Progenitor cell of endocrine pancreas (in vitro differentiated cells): ENCODE measurements around the gene EML6. TPM values are rescaled to one million over a fixed set of nuclear protein-coding genes. Genes with fewer than 3 reads are reported as not detected.

Source experiments
- DNase-seq: peaks from one replicate; pipeline ENCODE4 v3.0.0; 2021; ENCODE audit warnings: low spot score; ENCODE audit not compliant: unreplicated experiment
- H3K27ac Mint-ChIP-seq: 2 replicates; pipeline ENCODE4 v1.8.0; 2021; ENCODE audit warnings: mild to moderate bottlenecking, moderate library complexity, mixed read lengths
- H3K27me3 Mint-ChIP-seq: 2 replicates; pipeline ENCODE4 v1.8.0; 2021; ENCODE audit warnings: mixed read lengths
- H3K36me3 Mint-ChIP-seq: 2 replicates; pipeline ENCODE4 v1.8.0; 2022; ENCODE audit warnings: mixed read lengths; ENCODE audit not compliant: insufficient read depth
- H3K4me1 Mint-ChIP-seq: 2 replicates; pipeline ENCODE4 v1.8.0; 2021; ENCODE audit warnings: low read depth, mixed read lengths
- H3K4me3 Mint-ChIP-seq: 2 replicates; pipeline ENCODE4 v1.8.0; 2021; ENCODE audit warnings: low read depth, mild to moderate bottlenecking, moderate library complexity, mixed read lengths
- H3K9me3 Mint-ChIP-seq: 2 replicates; pipeline ENCODE4 v1.8.0; 2021; ENCODE audit warnings: low read depth, mixed read lengths
- CTCF ChIP-seq: fragments of 200-600 bp; sonication (generic); IDR thresholded peaks from one replicate; pipeline ENCODE4 v1.5.0; 2021; ENCODE audit warnings: antibody characterized with exemption, mild to moderate bottlenecking; ENCODE audit not compliant: unreplicated experiment
- total RNA-seq: library from RNA; stranded (reverse); gene quantifications from 2 replicates; pipeline ENCODE4 v1.2.1, GENCODE V29; 2021

Gene EML6
- total RNA-seq, 1 donor from 2014 or later, result 2.6 TPM

GRCh38 chr2:54806975-54807374 lies 83.5 kb downstream of the EML6 start:
- no peak overlapping the region for H3K4me3 Mint-ChIP-seq
- peaks cover 5% of the 10 kb centered on the region for H3K27me3 Mint-ChIP-seq
- TF ChIP-seq CTCF, result no peak

GRCh38 chr2:54808661-54809060 lies 85.2 kb downstream of the EML6 start:
- no peaks in the 10 kb centered on the region for H3K36me3 Mint-ChIP-seq
- H3K27me3 Mint-ChIP-seq, result peaks cover 5% of the 10 kb centered on the region
- peaks cover 3% of the 10 kb centered on the region for H3K9me3 Mint-ChIP-seq
- no peak for TF ChIP-seq CTCF
- no peak overlapping the region for H3K27ac Mint-ChIP-seq
- no peak for DNase-seq
- no peaks in the 10 kb centered on the region for H3K4me1 Mint-ChIP-seq
- no peak overlapping the region for H3K4me3 Mint-ChIP-seq

More at GRCh38 chr2:54806975-54807374, 83.5 kb downstream of the EML6 start:
- DNase-seq, result no peak
- H3K4me1 Mint-ChIP-seq, result no peaks in the 10 kb centered on the region
- no peak overlapping the region for H3K27ac Mint-ChIP-seq
- no peaks in the 10 kb centered on the region for H3K36me3 Mint-ChIP-seq
- peaks cover 3% of the 10 kb centered on the region for H3K9me3 Mint-ChIP-seq

- H3K9me3 Mint-ChIP-seq, result peaks cover 3% of the 10 kb centered on the region
- H3K36me3 Mint-ChIP-seq, result no peaks in the 10 kb centered on the region
- H3K4me1 Mint-ChIP-seq, result no peaks in the 10 kb centered on the region
- H3K4me3 Mint-ChIP-seq, result no peak overlapping the region
- no peak for TF ChIP-seq CTCF
- no peak for DNase-seq
- H3K27me3 Mint-ChIP-seq, result peaks cover 11% of the 10 kb centered on the region
- H3K27ac Mint-ChIP-seq, result no peak overlapping the region
These were observed 86.4 kb downstream of the EML6 start for GRCh38 chr2:54809819-54810218.

GRCh38 chr2:54810246-54810645 lies 86.8 kb downstream of the EML6 start:
- no peak for DNase-seq
- Mint-ChIP-seq H3K4me3 (no peak overlapping the region), H3K27ac (no peak overlapping the region), H3K9me3 (peaks cover 3% of the 10 kb centered on the region), H3K27me3 (peaks cover 11% of the 10 kb centered on the region), H3K36me3 (no peaks in the 10 kb centered on the region), H3K4me1 (no peaks in the 10 kb centered on the region)
- no peak for TF ChIP-seq CTCF

GRCh38 chr2:54813584-54813983 lies 90.1 kb downstream of the EML6 start:
- Mint-ChIP-seq H3K9me3 (peaks cover 3% of the 10 kb centered on the region), H3K4me3 (no peak overlapping the region), H3K27me3 (peaks cover 11% of the 10 kb centered on the region), H3K4me1 (no peaks in the 10 kb centered on the region), H3K36me3 (no peaks in the 10 kb centered on the region), H3K27ac (no peak overlapping the region)
- no peak for TF ChIP-seq CTCF
- DNase-seq, result no peak
